ENCODE data around the gene NXPH4.

DNA sequence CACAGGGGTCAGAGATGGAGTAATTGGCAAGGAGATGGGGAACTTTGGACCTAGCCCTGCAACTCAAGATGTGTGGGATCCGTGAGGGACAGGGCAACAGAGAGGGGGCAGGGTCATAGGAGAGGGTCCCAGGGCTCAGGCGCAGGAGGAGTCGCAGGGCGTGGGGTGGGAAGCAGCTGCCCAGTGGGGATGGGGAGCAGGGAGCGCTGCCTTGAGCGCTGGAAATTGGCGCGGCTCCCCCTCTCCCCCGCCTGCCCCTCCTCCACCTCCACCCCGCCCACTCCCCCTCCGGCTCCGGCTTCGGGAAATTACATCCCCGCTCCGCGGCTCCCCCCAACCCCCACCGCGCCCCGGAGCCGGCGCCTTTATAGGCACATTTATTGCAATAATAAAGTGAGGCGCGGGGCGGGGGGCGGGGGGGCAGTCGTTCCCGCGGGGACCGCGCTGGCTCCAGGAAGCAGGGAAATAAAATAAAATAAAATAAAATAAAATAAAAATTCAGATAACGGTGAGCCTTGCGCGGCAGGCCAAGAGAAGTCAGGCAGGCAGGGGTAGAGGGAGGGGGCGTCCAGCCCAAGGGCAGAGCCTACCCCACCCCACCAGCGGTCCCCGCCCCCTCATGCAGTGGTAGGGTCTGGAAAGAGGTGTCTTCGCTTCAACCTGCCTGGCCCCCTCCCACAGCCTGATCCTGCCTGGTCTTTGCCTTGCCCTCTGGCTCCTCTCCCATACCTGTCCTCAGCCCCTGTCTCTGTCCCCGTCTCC lies 3.6 kb downstream of the NXPH4 start:
- TF ChIP-seq, protein P1, sequence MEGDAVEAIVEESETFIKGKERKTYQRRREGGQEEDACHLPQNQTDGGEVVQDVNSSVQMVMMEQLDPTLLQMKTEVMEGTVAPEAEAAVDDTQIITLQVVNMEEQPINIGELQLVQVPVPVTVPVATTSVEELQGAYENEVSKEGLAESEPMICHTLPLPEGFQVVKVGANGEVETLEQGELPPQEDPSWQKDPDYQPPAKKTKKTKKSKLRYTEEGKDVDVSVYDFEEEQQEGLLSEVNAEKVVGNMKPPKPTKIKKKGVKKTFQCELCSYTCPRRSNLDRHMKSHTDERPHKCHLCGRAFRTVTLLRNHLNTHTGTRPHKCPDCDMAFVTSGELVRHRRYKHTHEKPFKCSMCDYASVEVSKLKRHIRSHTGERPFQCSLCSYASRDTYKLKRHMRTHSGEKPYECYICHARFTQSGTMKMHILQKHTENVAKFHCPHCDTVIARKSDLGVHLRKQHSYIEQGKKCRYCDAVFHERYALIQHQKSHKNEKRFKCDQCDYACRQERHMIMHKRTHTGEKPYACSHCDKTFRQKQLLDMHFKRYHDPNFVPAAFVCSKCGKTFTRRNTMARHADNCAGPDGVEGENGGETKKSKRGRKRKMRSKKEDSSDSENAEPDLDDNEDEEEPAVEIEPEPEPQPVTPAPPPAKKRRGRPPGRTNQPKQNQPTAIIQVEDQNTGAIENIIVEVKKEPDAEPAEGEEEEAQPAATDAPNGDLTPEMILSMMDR (conservative IDR thresholded peaks at IDR 0.05; ENCODE audit: low read length): no peak
- no peak for TF ChIP-seq EZH2phosphoT487 (IDR thresholded peaks at IDR 0.05; ENCODE audit: borderline replicate concordance)
